Activated CD4-positive, alpha-beta T cell treated with anti-CD3 and anti-CD28 coated beads, Interleukin-2, amount 50 U/mL, for 4 hours (primary cell): ENCODE results near the gene CXCL17.
"Not testable (repeated sequence)": the region's sequence is repeated elsewhere in the genome, so short reads cannot be mapped to it uniquely, and the experiment has no call there.

Source experiments
- DNase-seq, 2 experiments: peaks; one replicate each; pipeline ENCODE4 v3.0.0-alpha.2; 2020

CXCL17 gene, protein sequence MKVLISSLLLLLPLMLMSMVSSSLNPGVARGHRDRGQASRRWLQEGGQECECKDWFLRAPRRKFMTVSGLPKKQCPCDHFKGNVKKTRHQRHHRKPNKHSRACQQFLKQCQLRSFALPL

DNA sequence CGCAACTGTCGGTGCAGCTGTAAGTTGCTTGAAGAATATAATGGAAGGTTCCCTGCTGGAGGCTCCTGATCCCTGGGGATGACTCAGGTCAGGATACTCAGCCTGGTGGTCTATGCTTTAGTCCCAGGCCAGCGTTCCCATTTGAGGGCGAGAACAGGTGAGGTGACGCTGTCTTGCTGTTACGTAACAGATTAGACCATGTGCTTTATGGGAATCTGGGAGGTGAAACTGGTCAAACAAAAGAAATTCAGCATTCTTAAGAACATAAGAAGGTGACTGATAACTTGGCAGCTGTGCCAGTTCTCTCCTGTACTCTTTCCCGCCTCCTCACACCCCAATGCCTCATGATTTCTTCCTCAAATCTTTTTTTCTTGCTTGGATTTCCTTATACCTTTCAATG is at the start of gene CXCL17:
CXCL17 (minus strand) TSS at position 114 of the 400 bp plus-strand sequence. CDS start 114 bp downstream, outside the sequence.
- DNase-seq: no peak

DNA sequence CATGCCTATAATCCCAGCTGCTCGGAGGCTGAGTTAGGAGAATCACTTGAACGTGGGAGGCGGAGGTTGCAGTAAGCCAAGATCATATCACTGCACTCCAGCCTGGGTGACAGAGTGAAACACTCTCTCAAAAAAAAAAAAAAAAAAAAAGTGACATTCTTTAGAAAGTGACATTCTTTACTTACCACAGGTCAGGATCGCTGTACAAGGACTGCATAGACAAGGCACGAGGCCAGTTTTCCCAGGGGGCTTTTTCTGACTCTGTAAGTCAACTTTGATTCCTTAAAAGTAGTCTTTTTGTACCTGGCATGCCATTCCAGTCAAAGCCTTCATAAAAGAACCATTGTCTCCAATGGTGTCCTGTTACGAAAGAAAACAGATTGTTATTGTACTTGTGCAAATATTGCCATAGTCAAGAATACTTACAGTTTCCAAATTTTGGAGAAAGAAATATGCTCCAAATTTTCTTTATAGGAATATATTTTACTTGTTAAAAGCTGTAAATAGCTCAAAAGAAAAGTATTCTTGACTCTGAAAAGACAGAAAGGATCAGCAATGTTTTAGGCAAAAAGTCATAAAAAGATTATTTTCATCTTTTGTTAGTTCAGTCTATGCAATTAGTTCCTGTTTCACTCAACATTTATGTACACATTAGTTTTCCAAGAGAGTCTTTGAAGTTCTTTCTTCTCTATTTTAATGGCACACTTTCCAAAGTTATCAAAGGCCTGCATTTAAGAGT is 46.2 kb upstream of the CXCL17 start:
- no peak for DNase-seq

DNA sequence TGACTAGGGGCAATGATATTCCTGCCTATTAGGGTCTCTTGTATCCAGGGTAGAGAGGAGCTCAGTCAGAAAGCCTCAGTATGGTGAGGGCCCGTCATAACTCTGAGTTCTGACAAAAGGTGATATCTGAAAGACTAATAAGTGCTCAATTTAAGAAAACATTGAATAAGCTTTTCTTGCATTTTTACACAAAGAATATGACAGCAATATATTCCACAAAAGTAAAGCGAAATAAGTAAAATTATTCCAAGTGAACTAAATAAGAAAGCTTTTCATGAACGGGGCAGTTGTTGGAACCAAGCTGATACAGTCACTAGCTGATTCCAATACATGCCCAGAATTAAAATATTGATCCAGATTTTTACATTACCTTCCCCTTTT is 45.0 kb upstream of the CXCL17 start:
- DNase-seq: no peak

DNA sequence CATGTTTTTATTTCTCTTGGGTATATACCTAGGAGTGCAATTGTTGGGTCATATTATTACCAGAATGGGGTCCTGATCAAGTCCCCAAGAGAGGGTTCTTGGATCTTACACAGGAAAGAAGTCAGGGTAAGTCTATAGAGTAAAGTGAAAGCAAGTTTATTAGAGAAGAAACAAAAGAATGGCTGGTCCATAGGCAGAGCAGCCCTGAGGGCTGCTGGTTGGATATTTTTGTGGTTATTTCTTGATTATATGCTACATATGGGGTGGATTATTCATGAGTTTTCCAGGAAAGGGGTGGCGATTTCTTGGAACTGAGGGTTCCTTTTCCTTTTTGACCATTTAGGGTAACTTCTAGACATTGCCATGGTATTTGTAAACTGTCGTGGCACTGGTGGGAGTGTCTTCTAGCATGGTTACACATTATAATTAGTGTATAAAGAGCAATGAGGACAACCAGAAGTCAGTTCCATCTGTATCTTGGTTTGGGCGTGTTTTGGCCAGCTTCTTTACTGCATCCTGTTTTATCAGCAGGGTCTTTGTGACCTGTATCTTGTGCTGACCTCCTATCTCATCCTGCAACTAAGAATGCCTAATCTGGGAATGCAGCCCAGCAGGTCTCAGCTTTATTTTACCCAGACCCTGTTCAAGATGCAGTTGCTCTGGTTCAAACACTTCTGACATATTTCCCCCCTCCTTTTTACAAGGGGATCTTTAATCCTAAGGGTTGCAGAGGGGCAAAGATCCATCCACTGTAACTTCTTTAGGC is 44.5 kb upstream of the CXCL17 start:
- DNase-seq: no peak

DNA sequence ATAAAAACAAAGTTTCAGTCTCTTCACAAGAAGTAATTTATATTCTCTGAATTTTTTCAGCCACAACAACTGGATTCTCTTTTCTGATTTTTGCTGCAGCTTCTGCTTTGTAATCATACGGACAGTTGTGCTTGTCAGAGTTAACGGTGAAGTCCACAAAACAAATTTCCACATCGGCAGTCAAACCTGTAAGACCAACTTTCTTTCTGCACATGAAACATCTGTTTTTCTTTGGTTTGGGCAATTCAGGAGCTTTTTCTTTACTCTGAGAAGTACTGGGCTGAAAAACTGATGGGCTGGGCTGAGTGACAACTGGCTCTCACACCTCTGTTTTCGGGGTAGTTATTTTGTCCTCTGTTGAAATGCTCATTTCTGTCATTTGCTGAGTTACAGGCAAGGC is 42.3 kb upstream of the CXCL17 start:
- DNase-seq: not testable (repeated sequence)

DNA sequence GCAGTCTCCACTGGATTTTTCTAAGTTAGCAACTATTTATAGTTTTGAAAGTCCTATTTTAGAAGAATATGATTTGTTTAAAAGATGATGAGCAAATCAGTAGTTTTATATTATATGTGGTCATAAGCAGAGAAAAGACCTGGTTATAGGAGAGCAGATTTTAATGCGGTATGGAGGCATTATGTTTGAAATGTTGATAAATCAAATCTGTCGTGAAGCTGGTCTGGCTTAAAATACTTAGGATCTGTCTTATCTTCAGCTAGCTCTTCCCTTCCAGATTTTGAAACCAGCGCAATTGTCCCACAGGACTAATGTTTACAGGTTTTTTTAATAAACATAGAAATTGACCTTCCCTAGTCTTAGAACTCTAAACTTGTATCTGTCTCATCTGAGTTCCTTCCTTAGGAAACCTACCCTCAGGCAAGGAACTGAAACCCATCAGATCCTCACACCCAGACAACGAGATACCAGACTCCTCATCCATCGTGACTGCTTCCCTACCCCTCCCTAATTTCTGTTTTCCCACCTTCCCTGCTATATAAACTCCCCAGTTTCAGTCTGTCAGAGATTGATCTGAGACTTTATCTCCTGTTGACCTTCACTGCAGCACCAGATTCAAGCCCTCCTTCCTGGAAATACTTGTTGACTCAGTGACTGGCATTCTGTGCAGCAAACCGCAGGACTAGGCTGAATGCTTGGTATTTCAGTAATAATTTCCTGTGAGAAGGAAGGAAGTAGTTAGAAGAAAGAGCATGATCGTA is 37.8 kb upstream of the CXCL17 start:
- peak; percentile 8 to 28 for DNase-seq

DNA sequence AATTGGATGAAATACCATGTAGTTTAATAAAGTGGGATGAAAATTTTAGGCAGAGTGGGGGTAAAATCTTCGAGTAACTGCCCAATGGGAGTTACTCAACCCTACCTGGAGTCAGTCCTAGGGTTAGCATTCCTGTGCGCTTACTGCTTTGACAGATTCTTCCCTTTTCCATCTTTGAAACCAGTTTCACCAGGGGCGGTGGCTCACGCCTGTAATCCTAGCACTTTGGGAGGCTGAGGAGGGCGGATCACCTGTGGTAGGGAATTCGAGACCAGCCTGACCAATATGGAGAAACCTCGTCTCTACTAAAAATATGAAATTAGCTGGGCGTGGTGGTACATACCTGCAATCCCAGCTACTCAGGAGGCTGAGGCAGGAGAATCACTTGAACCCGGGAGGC is 37.0 kb upstream of the CXCL17 start:
- no peak for DNase-seq

DNA sequence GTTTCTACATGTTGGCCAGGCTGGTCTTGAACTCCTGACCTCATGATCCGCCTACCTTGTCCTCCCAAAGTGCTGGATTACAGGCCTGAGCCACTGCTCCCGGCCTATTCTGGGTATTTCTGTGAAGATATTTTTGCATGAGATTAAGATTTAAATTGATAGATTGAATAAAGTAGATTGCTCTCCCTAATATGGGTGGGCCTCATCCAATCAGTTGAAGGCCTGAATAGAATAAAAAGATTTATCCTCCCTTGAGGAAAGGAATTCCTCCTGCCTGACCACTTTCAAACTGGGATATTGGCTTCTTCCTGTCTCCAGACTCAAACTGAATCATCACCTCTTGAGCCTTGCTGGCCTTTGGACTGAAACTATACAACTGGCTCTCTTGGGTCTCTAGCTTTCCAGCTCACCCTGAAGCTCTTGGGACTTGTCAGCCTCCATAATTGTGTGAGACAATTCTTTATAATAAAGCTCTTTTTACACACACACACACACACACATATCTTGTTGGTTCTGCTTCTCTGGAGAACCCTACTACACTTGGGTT is 36.1 kb upstream of the CXCL17 start:
- DNase-seq: no peak

DNA sequence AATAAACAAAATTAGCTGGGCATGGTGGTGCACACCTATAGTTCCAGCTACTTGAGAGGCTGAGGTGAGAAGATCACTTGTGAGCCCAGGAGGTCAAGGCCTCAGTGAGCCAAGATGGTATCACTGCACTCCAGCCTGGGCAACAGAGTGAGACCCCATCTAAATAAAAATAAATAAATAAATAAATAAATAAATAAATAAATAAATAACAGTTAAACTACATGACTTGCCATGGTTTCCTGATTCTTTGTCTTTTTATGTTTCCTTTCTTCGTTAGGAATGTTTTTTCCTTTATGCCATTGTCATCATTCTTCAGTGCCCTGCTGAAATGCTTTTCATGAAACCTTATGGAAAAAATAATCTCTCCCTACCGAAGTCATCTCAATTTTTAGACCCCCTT is 35.2 kb upstream of the CXCL17 start:
- DNase-seq: no peak

DNA sequence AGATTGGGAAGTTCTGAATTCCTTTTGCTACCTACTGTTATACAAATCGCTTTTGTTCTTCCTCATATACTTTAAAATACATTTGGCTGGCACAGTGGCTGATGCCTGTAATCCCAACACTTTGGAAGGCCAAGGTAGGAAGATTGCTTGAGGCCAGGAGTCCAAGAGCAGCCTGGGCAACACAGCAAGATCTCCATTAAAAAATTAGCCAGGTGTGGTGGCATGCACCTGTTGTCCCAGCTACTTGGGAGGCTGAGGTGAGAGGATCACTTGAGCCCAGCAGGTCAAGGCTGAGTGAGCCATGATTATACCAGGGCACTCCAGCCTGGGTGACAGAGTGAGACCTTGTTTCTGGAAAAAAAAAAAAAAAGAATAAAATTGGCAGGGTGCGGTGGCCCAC is 34.4 kb upstream of the CXCL17 start:
- DNase-seq: no peak

DNA sequence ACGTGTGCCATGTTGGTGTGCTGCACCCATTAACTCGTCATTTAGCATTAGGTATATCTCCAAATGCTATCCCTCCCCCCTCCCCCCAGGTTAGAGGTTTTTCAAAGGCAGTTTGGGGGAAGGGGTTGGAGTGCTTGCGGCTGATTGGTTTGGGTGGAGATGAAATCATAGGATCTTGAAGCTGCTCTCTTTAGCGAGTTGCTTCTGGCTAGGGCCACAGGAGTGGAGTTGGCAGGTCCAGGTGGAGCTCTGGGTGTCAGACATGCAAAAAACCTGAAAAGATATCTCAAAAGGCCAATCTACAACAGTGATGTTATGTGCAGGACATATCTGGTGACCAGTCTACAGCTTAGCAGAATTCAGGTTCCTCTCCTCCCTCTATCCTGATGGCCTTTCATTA is 32.6 kb upstream of the CXCL17 start:
- no peak for DNase-seq

DNA sequence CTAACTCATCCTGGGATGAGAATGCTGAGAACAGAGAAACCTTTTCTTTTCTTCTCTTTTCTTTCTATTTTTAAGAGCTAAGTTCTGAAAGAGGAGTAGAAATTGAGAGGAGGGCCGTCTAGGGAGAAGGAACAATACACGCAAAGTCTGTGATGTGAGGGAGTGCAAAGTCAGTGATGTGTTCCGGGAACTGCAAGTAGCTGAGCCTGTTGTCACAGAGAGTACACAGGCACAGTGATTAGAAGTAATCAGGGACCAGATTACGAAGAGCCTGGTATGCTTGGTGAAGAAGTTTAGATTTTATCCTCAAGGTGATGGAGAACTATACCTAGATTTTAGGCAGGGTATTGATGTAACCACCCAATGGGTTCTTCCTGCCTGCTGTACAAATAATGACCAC is 32.0 kb upstream of the CXCL17 start:
- no peak for DNase-seq

DNA sequence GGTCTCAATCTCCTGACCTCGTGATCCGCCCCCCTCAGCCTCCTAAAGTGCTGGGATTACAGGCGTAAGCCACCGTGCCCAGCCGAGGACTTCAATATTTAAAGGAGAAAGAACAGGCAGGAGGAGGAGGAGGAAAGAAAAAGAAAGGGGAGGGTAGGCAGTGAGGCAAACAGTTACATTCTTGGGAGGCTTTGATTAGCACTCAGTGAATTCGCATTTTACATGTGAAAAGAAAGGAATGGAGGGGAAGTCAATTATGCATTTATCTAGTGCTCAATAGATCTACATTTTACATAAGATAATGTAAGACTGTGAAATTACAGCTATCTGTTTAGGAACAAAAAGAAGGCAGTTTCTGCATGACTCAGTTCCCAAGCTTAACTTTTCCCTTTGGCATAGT is 30.9 kb upstream of the CXCL17 start:
- DNase-seq: no peak

DNA sequence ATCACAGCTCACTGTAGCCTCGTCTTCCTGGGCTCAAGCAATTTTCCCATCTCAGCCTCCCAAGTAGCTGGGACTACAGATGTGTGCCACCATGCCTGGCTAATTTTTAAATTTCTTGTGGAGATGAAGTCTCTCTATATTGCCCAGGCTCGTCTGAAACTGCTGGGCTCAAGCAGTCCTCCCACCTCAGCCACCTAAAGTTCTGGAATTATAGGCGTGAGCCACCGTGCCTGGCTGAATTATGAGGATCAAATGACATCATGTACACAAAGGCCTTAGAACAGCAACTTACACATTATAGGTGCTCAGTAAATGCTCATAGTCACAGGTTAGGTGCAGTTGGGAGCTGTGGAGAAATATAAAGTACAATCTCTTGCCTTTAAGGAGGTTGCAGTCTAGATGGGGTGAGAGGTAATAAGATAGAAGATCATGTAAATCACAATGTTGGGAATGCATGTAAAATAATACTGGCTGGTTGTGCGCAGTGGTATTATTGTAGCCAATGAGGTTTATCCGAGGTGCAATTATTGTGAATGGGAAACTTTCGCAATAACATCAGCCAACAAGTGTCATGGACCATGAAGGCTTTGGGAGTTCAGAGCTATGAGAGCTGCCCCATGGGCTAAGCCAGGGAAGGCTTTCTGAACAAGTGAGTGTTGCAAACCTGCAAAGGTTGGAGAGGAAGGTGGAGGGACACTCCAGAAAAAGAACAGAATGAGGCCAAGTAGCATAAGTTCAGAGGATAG is 29.8 kb upstream of the CXCL17 start:
- no peak for DNase-seq

DNA sequence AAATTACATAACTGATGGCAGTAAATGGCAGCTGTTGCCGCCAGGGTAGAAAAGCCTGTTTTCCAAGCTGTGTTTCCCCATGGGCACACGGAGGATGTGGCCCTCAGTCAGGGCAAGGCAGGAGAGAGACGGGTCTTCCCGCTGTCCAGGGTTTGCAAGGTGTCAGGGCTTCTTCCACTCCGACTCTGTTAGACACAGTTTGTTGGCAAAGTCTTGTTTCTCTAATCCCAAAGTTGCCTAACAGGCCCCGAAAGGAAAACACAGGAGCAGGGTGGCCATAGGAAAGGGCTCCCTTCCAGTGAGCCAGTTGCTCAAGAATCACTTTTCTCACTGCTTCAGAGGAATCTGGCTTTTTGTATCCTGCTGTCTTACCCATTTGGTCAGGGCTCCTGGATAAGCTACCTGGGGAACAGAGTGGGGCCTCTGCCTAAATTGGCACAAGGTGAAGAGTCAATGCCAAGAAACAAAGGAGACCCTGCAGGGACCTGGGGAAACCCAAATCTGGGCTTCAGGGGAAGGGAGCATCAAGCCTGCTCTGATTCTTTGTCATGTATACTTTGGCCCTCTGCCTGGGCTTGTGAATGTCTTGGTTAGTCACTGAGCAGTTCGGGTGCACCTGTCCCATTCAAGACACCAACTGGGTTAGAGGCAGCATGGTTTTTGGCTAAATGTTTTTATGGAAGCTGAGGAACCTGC is 29.0 kb upstream of the CXCL17 start:
- no peak for DNase-seq

DNA sequence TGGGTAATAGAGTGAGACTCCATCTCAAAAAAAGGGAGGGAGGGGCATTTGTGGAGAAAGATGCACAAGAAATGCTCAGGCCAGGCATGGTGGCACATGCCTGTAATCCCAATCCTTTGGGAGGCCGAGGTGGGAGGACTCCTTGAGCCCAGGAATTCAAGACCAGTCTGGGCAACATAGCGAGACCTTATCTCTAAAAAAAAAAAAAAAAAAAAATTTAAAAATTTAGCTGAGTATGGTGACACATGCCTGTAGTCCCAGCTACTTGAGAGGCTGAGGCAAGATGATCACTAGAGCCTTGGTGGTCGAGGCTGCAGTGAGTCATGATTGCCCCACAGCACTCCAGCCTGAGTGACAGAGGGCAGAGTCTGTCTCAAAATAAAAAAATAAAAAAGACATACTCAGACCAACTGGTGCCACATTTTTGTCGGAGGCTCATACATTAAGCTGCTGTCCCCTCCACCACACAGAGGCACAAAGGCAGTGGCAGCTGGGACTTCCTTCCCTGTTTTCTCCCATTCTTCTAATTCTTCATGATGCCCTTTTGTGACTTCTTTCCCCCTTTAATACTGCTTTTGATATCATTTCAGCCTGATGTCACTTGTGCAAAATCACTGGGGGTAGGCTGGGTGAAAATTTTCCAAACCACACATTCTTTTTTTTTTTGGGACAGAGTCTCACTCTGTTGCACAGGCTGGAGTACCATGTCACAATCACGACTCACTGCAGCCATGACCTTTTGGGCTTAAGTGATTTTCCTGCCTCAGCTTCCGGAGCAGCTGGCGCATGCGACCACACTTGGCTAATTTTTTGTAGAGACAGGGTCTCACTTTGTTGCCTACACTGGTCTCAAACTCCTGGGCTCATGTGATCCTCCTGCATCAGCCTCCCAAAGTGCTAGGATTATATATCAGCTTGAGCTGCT is 26.8 kb upstream of the CXCL17 start:
- no peak for DNase-seq

DNA sequence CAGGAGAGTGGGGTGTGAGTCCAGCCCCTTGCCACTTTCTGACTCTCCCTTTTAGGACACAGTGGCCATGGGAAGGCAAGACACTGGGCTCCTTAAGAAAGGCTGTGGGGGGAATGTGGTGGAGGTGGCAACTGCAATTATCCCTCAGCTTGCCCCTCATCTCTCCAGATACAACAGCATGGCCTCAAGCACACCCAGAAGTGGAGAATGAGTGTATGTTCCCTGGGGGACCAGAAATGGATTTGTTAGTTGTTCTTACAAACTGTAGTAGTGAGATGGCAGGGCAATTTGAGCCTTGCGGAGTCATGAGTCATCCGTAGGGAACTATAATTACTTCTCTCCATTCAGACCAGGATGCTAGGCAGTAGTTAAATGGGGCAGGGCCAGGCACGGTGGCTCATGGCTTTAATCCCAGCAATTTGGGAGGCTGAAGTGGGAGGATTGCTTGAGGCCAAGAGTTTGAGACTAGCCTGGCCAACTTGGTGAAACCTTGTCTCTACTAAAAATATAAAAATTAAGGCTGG is 25.6 kb upstream of the CXCL17 start:
- DNase-seq: no peak

DNA sequence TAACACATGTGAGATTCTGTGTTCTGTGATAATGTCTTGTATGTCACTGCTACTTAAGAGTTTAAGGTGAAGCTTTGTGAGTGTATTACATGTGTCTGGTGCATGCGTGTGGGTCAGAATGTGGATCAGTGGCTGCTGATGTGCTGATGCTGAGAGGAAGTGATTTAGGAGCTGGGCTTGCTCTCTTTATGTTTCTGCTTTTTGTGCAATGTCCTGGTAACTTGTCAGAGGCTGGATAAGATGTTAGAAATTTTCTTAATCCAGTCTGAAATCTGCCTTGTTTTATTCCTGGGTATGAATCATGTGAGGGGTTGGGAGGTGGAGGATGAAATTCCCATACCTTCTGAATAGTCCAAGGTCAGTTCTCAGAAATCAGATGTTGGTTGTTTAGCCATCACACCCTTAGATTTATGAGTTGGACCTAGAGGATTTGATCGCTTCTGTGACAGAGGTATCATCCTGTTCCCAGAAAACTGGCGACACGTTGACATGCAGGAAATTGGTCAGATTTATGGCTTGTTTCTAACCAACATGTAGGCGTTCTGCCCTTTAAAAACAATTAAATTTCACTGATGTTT is 24.5 kb upstream of the CXCL17 start:
- no peak for DNase-seq

DNA sequence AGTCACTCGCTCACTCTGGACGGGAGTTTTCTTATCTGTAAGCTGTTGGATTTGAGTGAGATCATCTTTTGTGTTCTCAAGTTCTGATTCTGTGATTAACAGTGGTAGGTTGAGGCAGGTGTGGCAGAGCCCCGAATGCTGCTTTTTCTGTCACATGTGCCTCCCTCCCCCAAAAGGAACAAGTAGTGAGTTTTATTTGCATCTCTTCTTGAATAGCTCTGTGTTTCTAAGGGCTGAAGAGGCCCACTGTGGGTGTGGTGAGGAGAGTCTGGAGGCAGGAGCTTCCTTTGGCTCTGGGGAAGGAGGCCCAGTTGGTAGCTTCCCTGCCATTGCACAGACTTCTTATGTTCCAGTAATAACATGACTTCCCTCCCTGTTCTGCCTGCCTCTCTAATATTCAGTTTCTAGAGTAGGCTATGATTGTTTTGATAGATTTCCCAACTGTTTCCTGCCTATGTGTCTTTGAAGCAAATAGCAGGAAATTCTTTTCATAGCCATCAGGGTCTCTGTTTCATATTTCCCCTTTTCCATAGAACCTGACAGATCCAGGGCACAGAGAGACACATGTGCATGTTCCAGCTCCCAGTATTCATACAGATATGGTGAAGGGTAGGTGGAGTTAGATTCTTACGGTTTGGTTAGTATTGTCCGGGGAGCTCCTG is 23.9 kb upstream of the CXCL17 start:
- no peak for DNase-seq
